Stimulated activated CD8-positive, alpha-beta memory T cell treated with anti-CD3 and anti-CD28 coated beads, Interleukin-15, amount 100 ng/mL, for 24 hours (primary cell): ENCODE data around the gene RRAS2.
"Not testable (repeated sequence)": the region's sequence is repeated elsewhere in the genome, so short reads cannot be mapped to it uniquely, and the experiment has no call there.

Source experiments
- DNase-seq: peaks from one replicate; pipeline ENCODE4 v3.0.0-alpha.2; 2020; ENCODE audit warnings: low read depth

Gene RRAS2

DNA sequence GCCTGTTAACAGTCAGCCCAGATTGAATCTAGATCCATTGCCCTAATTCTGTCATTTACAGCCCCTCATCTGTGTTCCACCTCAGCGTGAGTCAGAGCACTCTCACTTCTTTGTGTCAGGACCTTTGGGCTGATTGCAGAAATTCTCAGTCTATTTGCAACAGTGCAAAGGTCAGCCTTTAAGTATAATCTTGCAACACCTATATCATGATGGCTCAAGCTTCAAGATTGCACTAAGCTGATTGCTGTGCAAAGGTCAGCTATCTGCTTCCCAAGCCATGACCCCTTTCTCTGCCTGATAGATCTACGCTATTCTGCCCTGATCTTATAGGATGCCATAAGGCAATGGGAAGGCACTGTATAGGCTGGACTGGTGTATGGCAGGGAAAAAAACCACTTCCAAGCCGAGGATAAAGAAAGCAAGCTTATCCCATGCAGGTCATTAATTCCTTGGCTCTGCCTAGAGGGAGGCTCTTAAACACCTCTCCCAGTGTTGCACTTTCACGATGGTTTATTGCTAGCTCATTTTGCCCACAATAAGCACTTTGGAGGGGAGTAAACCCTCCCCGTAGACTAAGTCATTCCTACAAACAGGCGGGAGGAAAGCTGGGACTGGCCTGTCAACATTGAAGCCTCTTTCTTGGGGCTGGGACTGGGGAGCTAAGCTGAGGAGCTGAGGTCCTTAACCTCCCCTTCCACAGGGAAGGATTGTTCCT is 100.6 kb downstream of the RRAS2 start:
- no peak for DNase-seq

DNA sequence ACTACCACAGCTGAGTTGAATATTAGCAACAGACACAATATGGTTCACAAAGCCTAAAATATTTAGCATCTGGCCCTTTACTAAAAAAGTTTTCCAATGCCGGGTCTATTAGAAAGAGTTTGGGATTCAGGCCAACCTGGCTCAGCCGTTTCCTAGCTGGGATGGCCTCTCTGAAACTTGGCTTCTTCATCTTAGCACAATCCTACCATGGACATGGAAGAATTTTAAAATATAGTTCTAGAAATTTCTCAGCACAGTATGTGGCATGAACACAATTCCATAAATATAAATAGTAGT is 103.8 kb downstream of the RRAS2 start:
- DNase-seq = no peak

DNA sequence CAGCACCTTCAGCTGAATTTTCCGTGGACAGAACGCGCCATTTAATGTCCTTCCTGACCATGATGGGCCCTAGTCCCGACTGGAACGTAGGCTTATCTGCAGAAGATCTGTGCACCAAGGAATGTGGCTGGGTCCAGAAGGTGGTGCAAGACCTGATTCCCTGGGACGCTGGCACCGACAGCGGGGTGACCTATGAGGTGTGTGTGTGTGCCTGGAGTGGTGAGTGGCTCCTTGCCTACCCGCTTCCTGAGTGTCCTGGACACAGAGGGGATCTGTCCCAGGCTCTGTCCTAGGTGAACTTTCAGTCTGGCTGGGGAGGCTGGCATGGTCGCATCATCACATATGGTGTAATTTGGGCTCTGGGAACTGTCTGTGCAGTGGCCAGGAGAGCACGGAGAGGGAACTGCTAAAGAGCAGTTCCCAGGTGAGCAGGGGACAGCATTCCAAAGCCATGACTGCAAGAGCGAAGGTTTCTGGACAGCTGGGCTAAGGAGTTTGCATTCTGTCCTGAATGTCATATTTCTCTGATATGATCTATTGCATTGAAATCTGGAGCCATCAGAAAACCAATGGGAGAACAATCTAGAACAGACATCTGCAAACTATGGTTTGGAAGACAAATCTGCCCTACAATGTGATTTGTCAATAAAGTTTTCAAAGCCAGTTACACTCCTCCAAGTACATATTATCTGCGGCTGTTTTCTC is 104.3 kb downstream of the RRAS2 start:
- DNase-seq = no peak

DNA sequence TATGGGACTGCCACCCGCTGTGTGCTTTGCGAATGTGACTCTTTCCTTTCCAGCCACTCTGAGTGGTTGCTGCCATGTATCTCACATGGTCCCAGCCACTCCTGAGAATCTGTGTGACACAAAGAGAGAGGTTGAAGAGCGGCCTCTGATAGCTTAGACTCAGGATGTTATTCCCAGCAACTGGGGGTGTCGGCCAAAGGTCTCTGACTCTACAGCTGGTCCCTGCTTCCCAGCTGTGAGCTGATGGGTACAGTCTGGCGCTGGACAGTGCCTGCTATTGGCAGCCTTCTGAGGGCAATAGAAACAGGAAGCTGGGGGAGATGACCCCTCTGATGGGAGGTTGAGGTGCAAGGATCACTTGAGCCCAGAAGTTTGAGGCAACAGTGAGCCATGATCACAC is 105.1 kb downstream of the RRAS2 start:
- DNase-seq = no peak

DNA sequence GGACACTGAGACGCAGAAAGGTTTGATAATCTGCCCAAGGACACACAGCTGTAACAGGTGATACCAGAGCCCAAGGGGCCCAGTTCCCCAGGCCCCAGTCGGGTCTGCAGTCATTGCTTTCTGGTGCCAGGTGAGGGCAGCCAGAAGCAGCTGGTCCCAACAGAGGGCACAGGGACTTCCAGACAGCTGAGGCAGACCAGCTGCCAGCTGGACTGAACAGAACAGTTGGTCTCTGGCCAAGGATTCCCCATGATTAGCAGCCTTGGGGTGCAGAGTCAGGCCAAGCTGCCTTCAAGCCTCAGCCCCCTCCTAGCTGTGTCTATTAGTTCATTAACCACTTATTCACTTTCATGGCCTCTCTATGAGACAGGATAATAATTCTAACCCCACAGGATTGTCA is 105.6 kb downstream of the RRAS2 start:
- DNase-seq = no peak

DNA sequence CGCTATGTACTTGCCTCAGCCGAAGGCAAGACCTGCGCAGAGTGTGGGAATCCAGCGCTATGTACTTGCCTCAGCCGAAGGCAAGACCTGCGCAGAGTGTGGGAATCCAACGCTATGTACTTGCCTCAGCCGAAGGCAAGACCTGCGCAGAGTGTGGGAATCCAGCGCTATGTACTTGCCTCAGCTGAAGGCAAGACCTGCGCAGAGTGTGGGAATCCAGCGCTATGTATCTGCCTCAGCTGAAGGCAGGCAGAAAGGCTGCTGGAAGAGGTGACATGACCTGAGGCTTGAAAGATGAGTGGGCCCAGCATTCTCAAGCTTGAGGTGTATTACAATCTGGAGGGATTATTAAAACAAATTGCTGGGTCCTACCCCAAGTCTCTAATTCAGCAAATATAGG is 106.5 kb downstream of the RRAS2 start:
- not testable (repeated sequence) for DNase-seq

DNA sequence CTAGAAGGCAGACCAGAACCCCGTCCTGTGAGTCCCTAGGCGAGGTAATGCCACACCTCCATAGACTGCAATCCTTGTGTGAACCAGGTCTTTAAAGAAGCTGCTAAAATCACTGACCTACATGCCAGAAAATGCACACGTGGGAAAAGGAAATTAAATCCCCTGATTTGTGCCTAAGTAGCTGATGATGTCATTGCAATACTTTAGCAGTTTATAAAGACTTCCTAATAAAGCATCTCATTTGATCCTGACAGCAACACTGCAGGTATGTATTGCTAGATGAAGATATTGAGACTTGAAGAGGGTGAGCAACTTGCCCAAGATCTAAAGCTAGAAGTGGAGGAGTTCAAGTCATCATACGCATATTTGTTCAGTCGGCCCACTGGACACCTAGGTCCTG is 107.2 kb downstream of the RRAS2 start:
- no peak for DNase-seq

DNA sequence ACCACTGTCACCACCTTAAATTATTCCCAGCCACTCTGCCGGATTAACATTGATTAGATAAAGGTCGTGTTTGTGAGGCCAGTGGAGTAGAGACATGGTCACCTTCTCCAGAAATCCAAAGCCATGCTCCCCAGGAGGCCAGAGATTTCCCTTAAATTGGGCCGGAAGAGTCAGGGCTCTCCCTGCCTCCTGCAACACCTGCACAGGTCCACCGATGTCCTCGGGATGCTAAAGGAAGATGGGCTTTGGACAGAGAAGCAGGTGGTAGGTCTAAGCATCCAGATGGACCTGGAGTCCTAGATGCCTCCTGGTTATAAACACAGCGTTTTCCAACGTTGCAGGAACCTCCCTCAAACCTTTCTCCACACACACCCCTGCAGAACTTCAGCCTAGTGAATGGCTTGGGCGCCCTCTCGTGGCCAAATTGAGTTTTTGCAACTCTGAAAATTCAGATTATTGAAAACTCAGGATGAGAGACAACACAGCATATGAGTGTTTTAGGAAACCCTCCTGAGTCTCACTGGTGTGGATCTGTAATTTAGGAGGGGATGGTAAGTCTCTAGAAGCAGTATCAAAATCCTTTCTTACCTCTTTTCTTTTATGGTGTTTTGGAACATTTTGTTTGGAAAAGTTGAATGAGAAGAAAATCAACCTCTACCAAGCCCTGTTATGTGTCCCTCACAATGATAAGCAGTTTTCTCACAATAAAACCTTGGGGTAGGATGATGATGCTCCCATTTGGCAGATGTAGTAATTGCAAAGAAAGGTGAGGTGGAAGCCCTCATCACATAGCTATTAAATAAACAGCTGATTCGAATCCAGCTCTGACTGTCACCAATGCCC is 109.6 kb downstream of the RRAS2 start:
- DNase-seq = peak; percentile 37

DNA sequence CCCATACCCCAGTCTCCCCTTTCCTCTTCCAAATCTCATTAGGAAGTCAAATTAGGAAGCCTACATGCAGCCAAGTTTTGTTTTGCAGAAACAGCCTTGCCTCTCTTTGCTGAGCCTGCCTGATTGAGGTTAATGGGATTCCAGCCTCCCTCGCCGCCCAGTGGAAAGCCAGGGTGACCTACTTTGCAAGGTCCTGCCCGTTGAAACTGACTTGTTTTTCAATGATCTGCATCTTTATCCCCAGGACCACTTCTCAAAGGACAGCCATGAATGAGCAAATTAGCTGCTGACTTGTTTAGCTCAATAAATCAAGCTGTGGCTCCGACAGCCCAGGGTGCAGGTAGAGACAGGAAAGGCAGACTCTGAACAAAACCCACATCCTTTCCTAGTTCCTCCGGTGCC is 110.4 kb downstream of the RRAS2 start:
- no peak for DNase-seq

DNA sequence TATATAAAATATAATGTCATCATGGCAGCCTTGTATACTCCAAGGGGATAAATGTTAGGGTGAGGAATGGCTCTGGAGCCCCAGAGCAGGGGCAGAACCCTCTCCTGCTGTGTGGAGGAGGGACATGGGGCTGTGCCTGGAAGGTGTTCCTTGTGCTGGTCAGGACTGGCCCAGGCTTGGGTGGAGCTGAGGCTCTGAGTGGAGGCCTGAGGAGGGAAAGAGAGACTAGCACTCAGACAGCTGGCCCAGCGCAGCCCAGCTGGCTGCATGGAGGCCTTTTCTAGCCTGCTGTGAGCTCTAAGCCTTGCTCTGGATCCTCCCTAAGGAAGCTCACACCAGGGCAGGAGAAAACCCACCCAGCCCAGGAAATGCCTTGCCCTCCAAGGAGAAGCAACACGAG is 113.5 kb downstream of the RRAS2 start:
- DNase-seq = no peak

DNA sequence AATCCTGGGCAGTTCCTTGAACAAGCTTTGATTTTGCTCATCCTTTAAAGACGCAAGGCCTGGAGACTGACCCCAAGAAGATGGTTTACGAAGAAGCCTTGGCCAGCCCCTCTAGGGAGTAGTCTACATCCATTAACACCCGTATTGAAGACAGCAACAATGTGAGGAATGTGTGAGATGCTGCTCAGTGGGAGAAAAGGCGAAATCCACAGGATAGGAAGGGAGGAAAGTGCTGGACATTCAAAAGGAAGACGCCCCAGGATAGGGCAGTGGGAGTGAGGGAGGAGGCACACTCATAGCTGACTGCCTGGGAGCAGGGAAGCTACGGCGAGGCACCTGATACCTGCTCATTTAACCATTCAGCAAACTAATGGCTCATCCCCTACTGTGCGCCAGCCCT is 114.1 kb downstream of the RRAS2 start:
- DNase-seq = no peak

DNA sequence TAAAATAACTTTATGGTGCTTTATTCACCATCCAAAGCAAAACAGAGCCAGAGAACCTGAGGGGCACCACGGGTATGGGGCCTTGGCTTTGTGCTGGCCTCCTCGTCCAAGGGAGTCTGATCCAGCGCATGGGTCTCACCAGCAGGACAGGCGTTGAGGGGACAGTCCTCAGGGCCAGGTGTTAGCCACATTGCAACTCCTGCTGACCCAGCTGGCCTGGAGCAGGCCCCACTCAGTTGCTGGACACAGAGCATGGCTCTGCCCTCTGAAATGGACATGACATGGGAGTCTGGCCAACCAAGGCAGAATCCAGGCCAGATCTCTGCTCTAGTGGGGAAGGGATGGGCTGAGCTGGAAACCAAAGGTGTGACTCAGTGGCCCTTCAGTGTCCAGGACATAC is 116.2 kb downstream of the RRAS2 start:
- DNase-seq = no peak

DNA sequence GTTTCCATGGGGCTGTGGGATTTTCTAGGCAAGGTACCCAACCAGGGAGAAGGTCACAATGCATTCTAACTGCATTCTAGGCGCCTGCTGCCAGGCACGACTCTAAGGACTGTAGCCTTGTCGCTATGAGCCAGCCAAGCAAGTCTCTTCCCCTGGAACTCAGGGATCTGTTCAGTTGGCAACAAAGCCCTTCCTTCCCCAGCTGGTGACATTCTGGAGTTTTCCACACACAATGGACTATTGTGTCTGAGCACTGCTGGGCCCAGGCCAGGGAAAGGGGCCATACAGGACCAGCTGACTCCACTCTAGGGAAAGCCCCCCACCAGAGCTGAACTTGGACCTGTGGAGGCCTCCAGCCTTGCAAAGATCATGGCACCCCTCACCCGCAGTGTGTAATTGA is 116.8 kb downstream of the RRAS2 start:
- DNase-seq = no peak

DNA sequence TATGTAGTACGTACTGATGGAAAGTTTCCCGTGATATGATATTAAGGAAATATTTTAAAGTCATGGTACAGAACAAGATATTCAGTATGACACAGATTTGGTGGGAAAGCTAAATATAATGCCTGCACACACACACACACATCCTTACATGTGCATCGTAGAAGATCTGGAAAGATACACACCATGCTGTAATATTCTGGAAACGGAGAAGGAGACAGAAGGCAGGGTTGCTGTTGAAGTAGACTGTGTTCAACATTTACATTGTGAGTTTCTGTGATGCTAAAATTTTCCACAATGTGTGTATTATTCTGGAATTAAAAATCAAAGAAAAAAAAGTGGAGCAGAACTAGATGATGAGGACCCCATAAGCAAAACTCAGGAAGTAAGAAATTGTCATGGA is 118.0 kb downstream of the RRAS2 start:
- no peak for DNase-seq

DNA sequence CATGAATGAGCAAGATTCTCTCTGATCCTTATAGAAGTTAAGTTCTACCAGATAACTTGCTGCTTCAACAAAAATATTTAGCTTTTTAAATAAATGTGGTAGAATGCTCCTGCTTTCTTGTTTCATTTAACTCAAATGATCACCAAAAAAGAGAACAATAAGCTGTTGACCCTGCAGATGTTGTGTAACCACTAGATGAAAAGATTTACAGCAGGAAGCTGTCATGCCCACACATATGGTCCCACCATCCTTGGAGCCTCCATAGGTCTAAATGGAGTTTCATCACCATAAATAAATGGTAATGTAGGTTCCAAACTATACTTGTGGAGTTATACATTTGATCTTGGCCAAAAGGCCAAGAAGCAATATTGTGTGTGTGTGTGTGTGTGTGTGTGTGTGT is 118.8 kb downstream of the RRAS2 start:
- DNase-seq = no peak

DNA sequence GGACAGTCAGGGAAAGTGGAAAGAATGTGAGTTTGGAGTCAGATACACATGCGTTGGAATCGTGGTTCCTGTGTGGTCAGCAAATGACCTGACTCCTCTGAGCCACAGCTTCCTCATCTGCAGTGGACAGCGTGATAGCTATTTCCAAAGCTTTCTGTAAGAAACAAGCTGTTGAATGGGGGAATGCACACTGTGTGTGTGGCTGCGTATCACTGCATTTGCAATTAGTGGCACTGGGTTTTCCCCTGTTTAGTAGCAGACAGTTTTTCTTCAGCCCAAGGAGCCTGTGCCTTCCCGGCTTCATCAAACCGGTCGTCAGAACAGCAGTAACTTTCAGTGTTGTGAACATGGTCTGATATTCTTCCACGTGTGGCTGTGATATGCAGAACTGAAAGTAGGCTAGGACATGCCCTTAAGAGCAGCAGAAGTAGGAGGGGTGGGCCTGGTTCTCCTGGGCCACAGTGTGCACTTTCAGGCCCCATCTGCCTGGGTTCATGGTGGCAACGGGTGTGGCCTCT is 121.5 kb downstream of the RRAS2 start:
- no peak for DNase-seq

DNA sequence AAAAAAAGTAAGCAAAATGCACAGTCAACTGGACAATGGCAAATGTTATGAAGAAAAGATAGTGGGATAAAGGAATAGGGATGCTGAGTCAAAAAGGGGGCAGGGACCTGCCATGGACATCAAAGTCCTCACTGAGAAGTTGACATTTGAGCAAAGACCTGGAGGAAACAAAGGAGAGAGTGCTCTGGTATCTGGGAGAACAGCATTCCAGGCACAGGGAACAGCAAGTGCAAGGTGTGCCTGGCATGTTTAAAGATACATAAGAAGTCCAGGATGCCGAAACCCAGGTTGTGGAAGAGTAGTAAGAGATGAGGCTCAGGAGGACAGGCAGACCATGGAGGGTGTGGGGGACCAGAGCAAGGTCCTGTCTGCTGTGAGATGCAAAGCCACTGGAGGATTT is 123.3 kb downstream of the RRAS2 start:
- DNase-seq = no peak

DNA sequence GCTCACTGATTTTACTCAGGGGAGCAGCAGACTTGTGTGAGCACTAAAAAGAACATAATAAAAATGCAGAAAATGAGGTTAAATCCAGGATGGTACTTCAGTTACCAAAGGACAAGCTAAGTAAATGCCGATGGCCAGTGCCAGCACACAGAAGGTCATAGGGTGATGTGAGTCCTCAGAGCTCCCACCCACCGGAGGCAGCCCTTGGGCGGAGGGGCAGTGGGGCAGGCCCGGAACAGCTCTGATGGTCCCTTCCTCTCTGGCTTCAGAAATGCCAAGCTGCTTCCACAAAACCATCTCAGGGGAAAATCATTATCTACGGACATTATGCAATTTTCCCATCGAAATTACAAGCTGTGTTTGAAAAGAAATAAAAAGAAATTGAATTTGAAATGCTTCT is 124.5 kb downstream of the RRAS2 start:
- no peak for DNase-seq

DNA sequence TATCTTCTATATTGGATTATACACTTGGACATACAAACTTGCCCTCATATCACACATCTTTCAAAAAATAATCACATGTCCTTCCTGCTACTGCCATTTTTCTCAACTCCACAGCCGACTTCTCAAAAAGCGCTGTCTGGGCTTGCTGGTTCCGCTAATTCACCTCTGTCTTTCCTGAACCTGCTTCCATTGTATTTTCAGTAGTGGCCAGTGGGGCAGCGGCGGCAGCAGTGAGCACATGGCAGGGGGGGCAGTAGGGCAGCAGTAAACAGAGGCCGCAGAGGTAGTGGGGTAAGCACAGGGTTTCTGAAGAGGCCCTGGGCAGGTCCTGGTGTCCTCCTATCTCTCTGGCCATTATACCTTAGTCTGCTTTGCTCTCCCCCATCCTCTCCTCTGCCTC is 126.3 kb downstream of the RRAS2 start:
- no peak for DNase-seq

DNA sequence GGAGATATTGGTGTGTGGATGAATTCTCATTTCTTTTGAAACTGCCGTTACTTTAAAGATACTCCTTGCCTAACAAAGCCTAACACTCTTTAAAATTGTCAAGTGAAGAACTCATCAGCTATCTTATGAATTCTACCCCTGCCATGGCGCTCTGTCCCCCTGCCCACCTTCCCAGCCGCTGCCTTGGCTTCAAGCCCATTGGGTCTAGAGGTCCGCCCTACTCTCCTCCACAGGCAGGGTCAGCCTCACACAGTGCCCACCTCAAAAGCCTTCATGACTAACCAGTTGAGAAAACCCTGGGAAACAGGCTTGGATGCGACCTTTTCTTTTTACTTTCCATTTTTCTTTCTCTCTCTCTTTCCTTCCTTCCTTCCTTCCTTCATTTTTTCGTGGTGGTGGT is 128.6 kb downstream of the RRAS2 start:
- DNase-seq = no peak

DNA sequence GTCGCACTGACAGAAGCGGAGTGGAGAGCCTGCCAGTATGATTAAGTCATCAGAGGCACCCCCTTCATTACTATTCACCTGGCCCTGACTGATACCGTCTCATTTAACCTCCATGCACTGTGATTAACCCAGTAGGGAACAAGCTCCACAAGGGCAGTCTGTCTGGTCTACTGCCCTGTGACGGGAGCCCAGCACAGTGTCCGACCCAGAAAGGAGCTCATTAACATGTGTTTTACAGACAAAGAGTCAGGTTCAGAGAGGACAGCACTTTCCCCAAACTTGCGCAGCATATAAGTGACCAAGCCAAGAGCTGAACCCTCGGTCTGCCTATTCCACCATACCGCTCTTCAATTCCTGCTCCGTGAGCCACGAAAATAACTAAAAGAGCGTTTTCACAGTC is 129.5 kb downstream of the RRAS2 start:
- no peak for DNase-seq

DNA sequence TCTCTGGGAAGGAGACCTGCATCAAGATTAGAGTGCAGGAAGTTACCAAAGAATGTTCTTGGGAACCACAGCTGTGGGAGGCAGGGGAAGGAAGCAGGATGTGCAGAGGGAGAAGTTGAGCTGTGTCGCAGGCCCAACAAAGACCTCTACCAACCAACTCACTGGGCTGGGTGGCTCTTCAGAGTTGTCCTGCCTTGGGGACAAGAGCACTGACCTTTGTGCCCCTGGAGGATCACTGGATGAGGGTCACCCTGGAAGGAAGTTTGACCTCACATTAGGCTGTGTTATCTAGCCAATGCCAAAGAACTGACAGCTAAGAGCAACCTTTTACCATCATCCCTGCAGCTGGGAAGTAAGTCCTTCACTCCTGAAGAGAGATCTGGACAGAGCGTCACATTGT is 130.6 kb downstream of the RRAS2 start:
- DNase-seq = no peak
